Activated B cell treated with CpG ODN at 0.5 μM for 24 hours (primary cell): ENCODE data around the gene TMEM131. TPM values are rescaled to one million over a fixed set of nuclear protein-coding genes. Genes with fewer than 3 reads are reported as not detected.

ENCODE experiments used
- ATAC-seq: fragments of 200-7000 bp; cut with Tn5 transposase; one replicate; pipeline ENCODE4 v1.10.0; 2021; ENCODE audit warnings: low read depth, mild to moderate bottlenecking, moderate library complexity
- CTCF ChIA-PET: fragments of 350-600 bp; sonication (Branson Sonifier 250); formaldehyde crosslinking; loops from one replicate; lab custom pipeline; 2021; ENCODE audit warnings: antibody characterized with exemption; lab: Charles Lee
- POLR2A ChIA-PET: fragments of 350-600 bp; sonication (Branson Sonifier 250); formaldehyde crosslinking; loops from one replicate; lab custom pipeline; 2021; ENCODE audit warnings: antibody characterized with exemption; lab: Charles Lee
- DNase-seq: peaks from one replicate; pipeline ENCODE4 v3.0.0; 2022
- H3K27ac Mint-ChIP-seq: one replicate; pipeline ENCODE4 v1.8.0; 2020; ENCODE audit warnings: mixed read lengths
- H3K27me3 Mint-ChIP-seq: one replicate; pipeline ENCODE4 v1.8.0; 2021; ENCODE audit warnings: mixed read lengths
- H3K36me3 Mint-ChIP-seq: one replicate; pipeline ENCODE4 v1.8.0; 2021; ENCODE audit warnings: low read depth, mixed read lengths
- H3K4me1 Mint-ChIP-seq: one replicate; pipeline ENCODE4 v1.8.0; 2021; ENCODE audit warnings: mixed read lengths
- H3K4me3 Mint-ChIP-seq: one replicate; pipeline ENCODE4 v1.8.0; 2020; ENCODE audit warnings: mild to moderate bottlenecking, mixed read lengths
- H3K9me3 Mint-ChIP-seq: one replicate; pipeline ENCODE4 v1.8.0; 2020; ENCODE audit warnings: mixed read lengths
- intact Hi-C: fragments of 100-400 bp; cut with micrococcal nuclease; formaldehyde crosslinking; loops from one replicate; pipeline ENCODE4 v1.15.1; 2024
- total RNA-seq: library from RNA; stranded (reverse); gene quantifications from 2 replicates; pipeline ENCODE4 v1.2.3, GENCODE V29; 2022
- TF ChIP-seq, protein P1 (sequence below): fragments of 200-600 bp; IDR thresholded peaks from one replicate; pipeline ENCODE4 v1.8.0; 2022; ENCODE audit warnings: antibody characterized with exemption, mild to moderate bottlenecking

TMEM131 gene
- total RNA-seq, 1 donor from 2014 or later, result 146 TPM

- Mint-ChIP-seq H3K9me3 (no peaks in the 10 kb centered on the region), H3K4me1 (peaks cover 31% of the 10 kb centered on the region), H3K4me3 (no peak overlapping the region), H3K27me3 (no peaks in the 10 kb centered on the region), H3K36me3 (no peaks in the 10 kb centered on the region), H3K27ac (no peak overlapping the region)
- no peak for DNase-seq
- intact Hi-C loops, result no loop called here
- ChIA-PET POLR2A (no interaction called here), CTCF (no interaction called here)
- TF ChIP-seq, protein P1, sequence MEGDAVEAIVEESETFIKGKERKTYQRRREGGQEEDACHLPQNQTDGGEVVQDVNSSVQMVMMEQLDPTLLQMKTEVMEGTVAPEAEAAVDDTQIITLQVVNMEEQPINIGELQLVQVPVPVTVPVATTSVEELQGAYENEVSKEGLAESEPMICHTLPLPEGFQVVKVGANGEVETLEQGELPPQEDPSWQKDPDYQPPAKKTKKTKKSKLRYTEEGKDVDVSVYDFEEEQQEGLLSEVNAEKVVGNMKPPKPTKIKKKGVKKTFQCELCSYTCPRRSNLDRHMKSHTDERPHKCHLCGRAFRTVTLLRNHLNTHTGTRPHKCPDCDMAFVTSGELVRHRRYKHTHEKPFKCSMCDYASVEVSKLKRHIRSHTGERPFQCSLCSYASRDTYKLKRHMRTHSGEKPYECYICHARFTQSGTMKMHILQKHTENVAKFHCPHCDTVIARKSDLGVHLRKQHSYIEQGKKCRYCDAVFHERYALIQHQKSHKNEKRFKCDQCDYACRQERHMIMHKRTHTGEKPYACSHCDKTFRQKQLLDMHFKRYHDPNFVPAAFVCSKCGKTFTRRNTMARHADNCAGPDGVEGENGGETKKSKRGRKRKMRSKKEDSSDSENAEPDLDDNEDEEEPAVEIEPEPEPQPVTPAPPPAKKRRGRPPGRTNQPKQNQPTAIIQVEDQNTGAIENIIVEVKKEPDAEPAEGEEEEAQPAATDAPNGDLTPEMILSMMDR, result no peak
- ATAC-seq, result no peak
These were observed 10.6 kb upstream of the TMEM131 start for GRCh38 chr2:98006378-98006777.

GRCh38 chr2:98004613-98005012, 8.9 kb upstream of the TMEM131 start:
- no peak for DNase-seq
- ChIA-PET CTCF (no interaction called here), POLR2A (no interaction called here)
- no peaks in the 10 kb centered on the region for H3K9me3 Mint-ChIP-seq
- no peak for ATAC-seq
- no peaks in the 10 kb centered on the region for H3K27me3 Mint-ChIP-seq
- H3K36me3 Mint-ChIP-seq, result no peaks in the 10 kb centered on the region
- H3K27ac Mint-ChIP-seq, result no peak overlapping the region
- TF ChIP-seq, protein P1, result no peak
- H3K4me1 Mint-ChIP-seq, result peaks cover 16% of the 10 kb centered on the region
- no peak overlapping the region for H3K4me3 Mint-ChIP-seq
- intact Hi-C loops, result no loop called here

- Mint-ChIP-seq H3K36me3 (no peaks in the 10 kb centered on the region), H3K4me1 (peaks cover 17% of the 10 kb centered on the region), H3K4me3 (no peak overlapping the region), H3K9me3 (no peaks in the 10 kb centered on the region), H3K27ac (no peak overlapping the region), H3K27me3 (no peaks in the 10 kb centered on the region)
- DNase-seq (no peak), ATAC-seq (no peak)
- ChIA-PET CTCF (no interaction called here), POLR2A (interaction anchor here (1.2 kb wide), 1 partner anchor 22 kb away, joined by 3 read pairs; no protein-coding TSS in a partner anchor)
- intact Hi-C loops, result no loop called here
- TF ChIP-seq, protein P1, result no peak
These were observed 8.3 kb upstream of the TMEM131 start for GRCh38 chr2:98004047-98004446.

DNA sequence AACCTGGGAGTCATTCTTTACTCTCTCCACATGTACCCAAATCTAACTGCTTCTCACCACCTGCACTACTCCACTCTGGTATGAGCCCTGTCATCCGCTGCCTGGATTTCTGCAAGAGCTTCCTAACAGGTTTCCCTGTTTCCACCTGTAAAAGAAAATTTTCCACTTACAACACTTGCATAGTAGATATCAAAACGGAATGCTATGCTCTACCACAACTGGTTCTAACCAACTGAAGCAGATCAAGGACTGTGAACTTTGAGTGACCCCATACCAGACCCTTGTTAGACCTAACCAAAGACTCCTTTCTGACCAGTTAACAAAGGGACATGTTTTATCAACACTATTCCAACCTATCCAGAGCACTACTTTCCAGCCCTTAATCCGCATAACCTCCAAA, 3.8 kb upstream of the TMEM131 start:
- Mint-ChIP-seq H3K27me3 (no peaks in the 10 kb centered on the region), H3K4me3 (no peak overlapping the region), H3K36me3 (peaks cover 7% of the 10 kb centered on the region), H3K4me1 (peaks cover 18% of the 10 kb centered on the region), H3K27ac (no peak overlapping the region), H3K9me3 (no peaks in the 10 kb centered on the region)
- POLR2A ChIA-PET, result interaction anchor here (2.0 to 3.4 kb wide), 2 partner anchors 10 to 12 kb away, joined by 7 to 13 read pairs; no protein-coding TSS in a partner anchor
- TF ChIP-seq, protein P1, result no peak
- DNase-seq (no peak), ATAC-seq (no peak)
- CTCF ChIA-PET, result no interaction called here
- intact Hi-C loops, result loop anchor here (10.0 kb wide), 1 partner anchor 385 kb away; no protein-coding TSS in a partner anchor

- Mint-ChIP-seq H3K27me3 (no peaks in the 10 kb centered on the region), H3K9me3 (no peaks in the 10 kb centered on the region), H3K4me3 (no peak overlapping the region), H3K27ac (no peak overlapping the region), H3K36me3 (peaks cover 12% of the 10 kb centered on the region), H3K4me1 (peaks cover 25% of the 10 kb centered on the region)
- intact Hi-C loops, result loop anchor here (10.0 kb wide), 1 partner anchor 386 kb away; no protein-coding TSS in a partner anchor
- no peak for ATAC-seq
- TF ChIP-seq, protein P1, result no peak
- POLR2A ChIA-PET, result interaction anchor here (3.4 kb wide), 1 partner anchor 13 kb away, joined by 13 read pairs; no protein-coding TSS in a partner anchor
- DNase-seq, result no peak
- CTCF ChIA-PET, result no interaction called here
These were observed 2.8 kb upstream of the TMEM131 start for GRCh38 chr2:97998431-97999005.
